Nephron progenitor cell (in vitro differentiated cells): Measurements from ENCODE around the gene RAB40C.

ENCODE experiments used
- DNase-seq: peaks from one replicate; pipeline ENCODE4 v3.0.0; 2021
- H3K27ac Mint-ChIP-seq: 2 replicates; pipeline ENCODE4 v1.8.0; 2021; ENCODE audit warnings: mild to moderate bottlenecking, moderate library complexity, mixed read lengths
- H3K27me3 Mint-ChIP-seq: 2 replicates; pipeline ENCODE4 v1.8.0; 2021; ENCODE audit warnings: mild to moderate bottlenecking, low read depth, mixed read lengths; ENCODE audit not compliant: poor library complexity
- H3K36me3 Mint-ChIP-seq: 2 replicates; pipeline ENCODE4 v1.8.0; 2021; ENCODE audit warnings: low read depth, mixed read lengths
- H3K4me1 Mint-ChIP-seq: 2 replicates; pipeline ENCODE4 v1.8.0; 2021; ENCODE audit warnings: mixed read lengths
- H3K4me3 Mint-ChIP-seq: 2 replicates; pipeline ENCODE4 v1.8.0; 2021; ENCODE audit warnings: mild to moderate bottlenecking, moderate library complexity, mixed read lengths
- H3K9me3 Mint-ChIP-seq: 2 replicates; pipeline ENCODE4 v1.8.0; 2021; ENCODE audit warnings: mild to moderate bottlenecking, moderate library complexity, mixed read lengths
- CTCF ChIP-seq: fragments of 200-600 bp; sonication (generic); IDR thresholded peaks from 2 replicates; pipeline ENCODE4 v1.5.0; 2021; ENCODE audit warnings: antibody characterized with exemption

RAB40C gene

GRCh38 chr16:566475-567372, 23.1 kb upstream of the RAB40C start, which contains the start of gene NHLRC4:
NHLRC4 (plus strand) TSS chr16:567005; CDS start chr16:568048, 1,043 bp downstream.
- Mint-ChIP-seq H3K27me3 (peaks cover 16% of the 10 kb centered on the region), H3K9me3 (no peaks in the 10 kb centered on the region), H3K27ac (peak within 1 kb of the TSS; percentile 48), H3K4me1 (peaks cover 51% of the 10 kb centered on the region), H3K36me3 (no peaks in the 10 kb centered on the region), H3K4me3 (peak within 1 kb of the TSS; percentile 34)
- DNase-seq: peak; percentile 68
- TF ChIP-seq CTCF: no peak

- no peaks in the 10 kb centered on the region for H3K36me3 Mint-ChIP-seq
- H3K27ac Mint-ChIP-seq: peak overlapping the region; percentile 48
- H3K4me1 Mint-ChIP-seq: peaks cover 51% of the 10 kb centered on the region
- no peak for TF ChIP-seq CTCF
- H3K4me3 Mint-ChIP-seq: peak overlapping the region; percentile 34
- DNase-seq: no peak
- no peaks in the 10 kb centered on the region for H3K9me3 Mint-ChIP-seq
- peaks cover 8% of the 10 kb centered on the region for H3K27me3 Mint-ChIP-seq
These were observed 22.3 kb upstream of the RAB40C start for GRCh38 chr16:567373-568256.

- peak overlapping the region; percentile 98 for H3K27ac Mint-ChIP-seq
- H3K4me1 Mint-ChIP-seq: peaks cover 49% of the 10 kb centered on the region
- H3K27me3 Mint-ChIP-seq: peaks cover 4% of the 10 kb centered on the region
- DNase-seq: no peak
- H3K4me3 Mint-ChIP-seq: peak overlapping the region; percentile 89
- H3K9me3 Mint-ChIP-seq: no peaks in the 10 kb centered on the region
- no peak for TF ChIP-seq CTCF
- H3K36me3 Mint-ChIP-seq: no peaks in the 10 kb centered on the region
These were observed 21.2 kb upstream of the RAB40C start for GRCh38 chr16:568401-569258.

GRCh38 chr16:569445-570254, 20.2 kb upstream of the RAB40C start, which contains the start of gene PIGQ:
PIGQ (plus strand) TSS chr16:569968; CDS start chr16:574075, 4,107 bp downstream.
- peaks cover 4% of the 10 kb centered on the region for H3K27me3 Mint-ChIP-seq
- no peaks in the 10 kb centered on the region for H3K36me3 Mint-ChIP-seq
- DNase-seq: peak; percentile 77
- peak within 1 kb of the TSS; percentile 89 for H3K4me3 Mint-ChIP-seq
- no peak for TF ChIP-seq CTCF
- H3K9me3 Mint-ChIP-seq: no peaks in the 10 kb centered on the region
- H3K27ac Mint-ChIP-seq: peak within 1 kb of the TSS; percentile 98
- peaks cover 49% of the 10 kb centered on the region for H3K4me1 Mint-ChIP-seq
